CD4-positive, CD25-positive, alpha-beta regulatory T cell (primary cell): Measurements from ENCODE around the gene NDST4. TPM values are rescaled to one million over a fixed set of nuclear protein-coding genes. Genes with fewer than 3 reads are reported as not detected.

Experiments used
- ATAC-seq, 2 donors: fragments of 150-1000 bp; cut with Tn5 transposase; one replicate each; pipeline ENCODE4 v1.10.0; 2021; ENCODE audit warnings: low read depth in 2 of 2, moderate number of reproducible peaks in 2 of 2, moderate library complexity in 1 of 2
- DNase-seq, 3 donors: peaks; one replicate each; pipeline versions ENCODE4 v3.0.0 to v3.0.0-alpha.2; 2012 to 2022; ENCODE audit warnings: mixed read lengths in 1 of 3
- H3K27ac ChIP-seq: one replicate; pipeline ENCODE4 v1.7.0; 2013; ENCODE audit warnings: mild to moderate bottlenecking, low read length; ENCODE audit not compliant: insufficient read depth, poor library complexity, severe bottlenecking
- H3K27me3 ChIP-seq: one replicate; pipeline ENCODE4 v1.7.0; 2013; ENCODE audit warnings: low read length; ENCODE audit not compliant: control insufficient read depth, insufficient read depth
- H3K36me3 ChIP-seq: one replicate; pipeline ENCODE4 v1.7.0; 2013; ENCODE audit warnings: mild to moderate bottlenecking, low read length, moderate library complexity; ENCODE audit not compliant: control insufficient read depth, insufficient read depth
- H3K4me1 ChIP-seq: 2 replicates; pipeline ENCODE4 v1.7.0; 2013; ENCODE audit warnings: mild to moderate bottlenecking, low read length; ENCODE audit not compliant: insufficient read depth, control insufficient read depth, poor library complexity, severe bottlenecking
- H3K4me3 ChIP-seq: one replicate; pipeline ENCODE4 v1.7.0; 2013; ENCODE audit warnings: low read depth, mild to moderate bottlenecking, low read length, moderate library complexity
- H3K9me3 ChIP-seq, 2 experiments: 1 replicate in 1 of 2; 2 replicates in 1 of 2; pipeline ENCODE4 v1.7.0; 2013; ENCODE audit warnings: low read length in 2 of 2, mild to moderate bottlenecking in 1 of 2, moderate library complexity in 1 of 2; ENCODE audit not compliant: control insufficient read depth in 2 of 2
- H3K27ac Mint-ChIP-seq, 3 donors: one replicate each; pipeline ENCODE4 v1.8.0; 2020 to 2022; ENCODE audit warnings: mild to moderate bottlenecking in 3 of 3, mixed read lengths in 3 of 3, moderate library complexity in 2 of 3
- H3K27me3 Mint-ChIP-seq: one replicate; pipeline ENCODE4 v1.8.0; 2022; ENCODE audit warnings: mild to moderate bottlenecking, mixed read lengths
- H3K36me3 Mint-ChIP-seq: one replicate; pipeline ENCODE4 v1.8.0; 2020; ENCODE audit warnings: mixed read lengths
- H3K4me1 Mint-ChIP-seq, 4 donors: one replicate each; pipeline ENCODE4 v1.8.0; 2020 to 2022; ENCODE audit warnings: mixed read lengths in 4 of 4, mild to moderate bottlenecking in 1 of 4
- H3K4me3 Mint-ChIP-seq, 4 donors: one replicate each; pipeline ENCODE4 v1.8.0; 2020 to 2022; ENCODE audit warnings: mild to moderate bottlenecking in 4 of 4, mixed read lengths in 4 of 4, moderate library complexity in 3 of 4
- H3K9me3 Mint-ChIP-seq, 7 donors: one replicate each; pipeline ENCODE4 v1.8.0; 2020 to 2022; ENCODE audit warnings: mixed read lengths in 7 of 7, mild to moderate bottlenecking in 3 of 7, moderate library complexity in 2 of 7
- polyA plus RNA-seq, 4 donors: library from polyadenylated mRNA; unstranded; fragments of 300-500 nt; fragmentation: Illumina TruSeq; gene quantifications; one replicate each; pipeline ENCODE4 v1.2.3, GENCODE V29; 2021
- total RNA-seq: library from RNA; stranded (reverse); gene quantifications from one replicate; pipeline ENCODE4 v1.2.3, GENCODE V29; 2022

Gene NDST4
- total RNA-seq (not detected), polyA plus RNA-seq (not detected)

DNA sequence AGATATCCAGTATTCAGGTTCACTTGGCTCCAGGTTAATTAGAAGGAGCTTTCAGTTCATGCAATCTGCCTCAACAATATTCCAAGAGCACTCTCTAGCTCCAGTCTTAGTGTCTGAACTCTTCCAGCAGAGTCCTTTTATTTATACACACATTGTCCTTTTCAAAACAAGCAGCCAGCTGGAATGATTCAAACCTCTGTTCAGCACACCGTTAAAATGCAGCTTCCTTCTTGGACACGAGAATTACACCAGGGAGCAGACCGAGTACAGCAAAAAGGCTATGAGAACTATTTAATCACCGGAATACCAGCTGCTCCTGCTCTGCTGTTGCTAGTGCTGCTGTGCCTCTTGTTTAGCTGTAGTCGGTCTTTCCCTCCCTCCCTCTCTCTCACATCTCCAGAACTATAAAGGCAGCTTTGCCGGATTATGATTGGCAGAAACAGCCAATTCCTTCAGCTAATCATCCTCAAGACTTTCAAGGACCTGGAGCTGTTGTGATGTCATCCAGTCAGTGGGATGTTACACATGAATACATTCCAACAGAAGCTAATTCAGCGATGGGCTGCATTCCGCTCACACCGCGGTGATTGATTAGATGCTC lies at the start of gene NDST4:
Gene NDST4, minus strand, starts transcription at position 115 of the 601 bp plus-strand sequence. CDS start 36,584 bp downstream, outside the sequence.
- Mint-ChIP-seq H3K4me3 (no peak within 1 kb of the TSS), H3K9me3 (peaks cover 0 to 6% (median 0%) of the 10 kb centered on the region in 7 donors), H3K27ac (no peak within 1 kb of the TSS), H3K36me3 (no peaks in the 10 kb centered on the region), H3K27me3 (no peaks in the 10 kb centered on the region), H3K4me1 (no peaks in the 10 kb centered on the region)
- Histone ChIP-seq H3K4me3 (no peak within 1 kb of the TSS), H3K4me1 (no peaks in the 10 kb centered on the region), H3K27ac (no peak within 1 kb of the TSS), H3K9me3 (no peaks in the 10 kb centered on the region), H3K36me3 (no peaks in the 10 kb centered on the region), H3K27me3 (no peaks in the 10 kb centered on the region)
- ATAC-seq: no peak
- no peak for DNase-seq

DNA sequence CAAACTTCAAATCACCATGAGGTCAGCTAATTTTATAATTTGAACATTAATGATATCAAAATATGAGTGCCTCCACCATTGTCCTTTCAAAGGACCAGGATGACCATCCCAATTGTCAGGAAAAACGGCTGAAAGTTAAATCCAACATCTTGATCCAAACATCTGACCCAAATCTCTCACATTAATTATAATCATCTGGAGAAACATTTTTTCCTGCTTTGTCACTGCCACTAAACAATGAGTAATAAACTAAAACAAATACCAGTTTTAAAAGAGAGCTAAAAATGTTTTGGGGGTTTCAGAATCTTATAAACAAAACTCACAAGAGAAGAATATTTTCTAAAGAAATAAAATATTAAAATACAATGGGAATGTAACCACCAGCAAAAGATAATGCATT lies 45.7 kb upstream of the NDST4 start:
- H3K4me3 ChIP-seq: no peak overlapping the region
- no peaks in the 10 kb centered on the region for H3K4me1 ChIP-seq
- no peak overlapping the region for H3K27ac Mint-ChIP-seq
- H3K4me3 Mint-ChIP-seq: no peak overlapping the region
- no peaks in the 10 kb centered on the region for H3K4me1 Mint-ChIP-seq
- H3K36me3 ChIP-seq: no peaks in the 10 kb centered on the region
- DNase-seq: no peak
- no peak for ATAC-seq
- H3K36me3 Mint-ChIP-seq: no peaks in the 10 kb centered on the region
- H3K27me3 ChIP-seq: no peaks in the 10 kb centered on the region
- no peaks in the 10 kb centered on the region for H3K27me3 Mint-ChIP-seq
- H3K9me3 Mint-ChIP-seq: peaks cover 0 to 14% (median 2%) of the 10 kb centered on the region in 7 donors
- no peaks in the 10 kb centered on the region for H3K9me3 ChIP-seq
- H3K27ac ChIP-seq: no peak overlapping the region

DNA sequence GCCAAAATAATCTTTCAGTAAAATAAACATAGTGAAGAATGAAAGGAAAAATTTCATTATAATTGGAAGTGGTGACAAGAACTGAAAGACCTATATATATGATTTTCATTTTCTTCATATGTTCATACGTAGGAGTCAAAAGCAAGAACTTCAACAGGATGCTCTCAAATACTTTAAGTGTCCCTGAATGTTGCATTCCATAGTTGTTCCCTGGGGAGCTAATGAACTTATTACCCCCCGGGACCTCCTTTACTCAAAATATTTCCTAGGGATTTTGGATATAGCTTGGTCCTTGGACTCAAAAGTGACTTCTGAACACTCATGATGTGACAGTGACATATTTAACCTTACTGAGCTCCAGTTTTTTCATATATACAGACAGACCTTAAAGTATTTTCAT lies 44.9 kb upstream of the NDST4 start:
- no peak overlapping the region for H3K4me3 Mint-ChIP-seq
- H3K4me3 ChIP-seq: no peak overlapping the region
- H3K36me3 ChIP-seq: no peaks in the 10 kb centered on the region
- no peak overlapping the region for H3K27ac Mint-ChIP-seq
- no peak for ATAC-seq
- DNase-seq: no peak
- no peak overlapping the region for H3K27ac ChIP-seq
- no peaks in the 10 kb centered on the region for H3K4me1 ChIP-seq
- no peaks in the 10 kb centered on the region for H3K36me3 Mint-ChIP-seq
- H3K27me3 ChIP-seq: no peaks in the 10 kb centered on the region
- H3K9me3 ChIP-seq: no peaks in the 10 kb centered on the region
- peaks cover 0 to 12% (median 2%) of the 10 kb centered on the region in 7 donors for H3K9me3 Mint-ChIP-seq
- H3K4me1 Mint-ChIP-seq: no peaks in the 10 kb centered on the region
- no peaks in the 10 kb centered on the region for H3K27me3 Mint-ChIP-seq

DNA sequence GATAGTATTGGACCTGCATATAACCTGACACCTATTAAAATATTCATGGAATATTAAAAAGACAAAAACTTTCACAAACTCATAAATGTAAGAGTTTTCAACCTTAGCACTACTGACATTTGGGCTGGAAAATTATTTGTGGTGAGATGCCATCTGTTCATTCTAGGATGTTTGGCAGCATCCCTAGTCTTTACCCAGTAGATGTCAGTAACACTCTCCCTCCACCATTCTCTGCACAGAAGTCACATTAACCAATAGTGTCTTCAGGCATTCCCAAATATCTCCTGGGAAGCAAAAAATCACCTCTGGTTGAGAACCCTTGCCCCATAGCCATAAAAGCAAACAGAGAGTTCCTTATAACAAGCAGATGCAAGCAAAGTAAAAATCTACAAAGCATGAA lies 41.4 kb upstream of the NDST4 start:
- Histone ChIP-seq H3K36me3 (no peaks in the 10 kb centered on the region), H3K4me3 (no peak overlapping the region), H3K27ac (no peak overlapping the region), H3K9me3 (no peaks in the 10 kb centered on the region), H3K27me3 (no peaks in the 10 kb centered on the region), H3K4me1 (no peaks in the 10 kb centered on the region)
- H3K27ac Mint-ChIP-seq: no peak overlapping the region
- H3K9me3 Mint-ChIP-seq: peaks cover 0 to 7% (median 0%) of the 10 kb centered on the region in 7 donors
- H3K27me3 Mint-ChIP-seq: no peaks in the 10 kb centered on the region
- no peaks in the 10 kb centered on the region for H3K36me3 Mint-ChIP-seq
- no peaks in the 10 kb centered on the region for H3K4me1 Mint-ChIP-seq
- ATAC-seq: no peak
- H3K4me3 Mint-ChIP-seq: no peak overlapping the region
- DNase-seq: no peak

DNA sequence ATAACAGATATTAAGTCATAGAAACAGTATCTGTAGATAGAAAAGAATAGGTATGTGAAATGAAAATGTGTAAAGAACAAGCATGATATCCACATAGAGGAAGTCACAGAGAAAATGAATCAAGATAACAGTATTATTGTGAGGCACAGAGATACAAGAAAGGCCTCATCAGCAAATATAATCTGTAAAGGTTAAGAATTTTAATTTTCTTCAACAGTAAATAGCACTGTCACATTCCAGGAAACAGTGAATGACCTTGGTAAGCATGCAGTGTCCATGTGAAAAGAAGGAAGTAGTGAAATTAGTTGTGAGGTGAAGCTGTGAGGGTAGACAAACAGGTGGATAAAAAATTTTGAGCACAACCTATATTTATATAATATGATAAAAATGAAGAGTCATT lies 39.5 kb upstream of the NDST4 start:
- no peaks in the 10 kb centered on the region for H3K27me3 Mint-ChIP-seq
- ATAC-seq (no peak), DNase-seq (no peak)

DNA sequence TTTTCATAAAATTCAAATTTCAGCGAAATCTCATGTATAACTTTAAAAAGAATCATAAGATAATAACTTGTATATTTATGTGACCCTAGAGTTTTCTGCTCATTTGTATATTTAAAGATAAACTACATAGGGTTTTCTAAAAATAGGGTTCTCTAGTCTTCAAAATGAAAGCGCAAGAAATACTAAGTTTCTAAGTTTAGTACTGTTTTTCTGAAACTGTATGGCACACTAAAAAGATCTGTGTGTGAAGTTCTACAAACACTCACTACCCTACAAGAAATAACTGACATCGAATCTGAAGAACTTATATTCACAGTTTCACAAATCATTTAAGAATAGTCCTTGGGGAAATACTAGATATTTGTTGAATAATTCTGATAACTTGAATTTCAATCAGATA lies 38.7 kb upstream of the NDST4 start:
- peaks cover 0 to 4% (median 0%) of the 10 kb centered on the region in 7 donors for H3K9me3 Mint-ChIP-seq
- H3K27ac Mint-ChIP-seq: no peak overlapping the region
- Histone ChIP-seq H3K27ac (no peak overlapping the region), H3K4me1 (no peaks in the 10 kb centered on the region), H3K36me3 (no peaks in the 10 kb centered on the region), H3K27me3 (no peaks in the 10 kb centered on the region), H3K9me3 (no peaks in the 10 kb centered on the region), H3K4me3 (no peak overlapping the region)
- H3K4me3 Mint-ChIP-seq: no peak overlapping the region
- no peaks in the 10 kb centered on the region for H3K4me1 Mint-ChIP-seq
- DNase-seq (no peak), ATAC-seq (no peak)
- H3K36me3 Mint-ChIP-seq: no peaks in the 10 kb centered on the region
- H3K27me3 Mint-ChIP-seq: no peaks in the 10 kb centered on the region

More for the DNA sequence above, 39.5 kb upstream of the NDST4 start:
- Mint-ChIP-seq H3K9me3 (peaks cover 0 to 7% (median 0%) of the 10 kb centered on the region in 7 donors), H3K4me1 (no peaks in the 10 kb centered on the region), H3K36me3 (no peaks in the 10 kb centered on the region), H3K4me3 (no peak overlapping the region), H3K27ac (no peak overlapping the region)
- Histone ChIP-seq H3K27me3 (no peaks in the 10 kb centered on the region), H3K4me1 (no peaks in the 10 kb centered on the region), H3K27ac (no peak overlapping the region), H3K36me3 (no peaks in the 10 kb centered on the region), H3K4me3 (no peak overlapping the region), H3K9me3 (no peaks in the 10 kb centered on the region)

DNA sequence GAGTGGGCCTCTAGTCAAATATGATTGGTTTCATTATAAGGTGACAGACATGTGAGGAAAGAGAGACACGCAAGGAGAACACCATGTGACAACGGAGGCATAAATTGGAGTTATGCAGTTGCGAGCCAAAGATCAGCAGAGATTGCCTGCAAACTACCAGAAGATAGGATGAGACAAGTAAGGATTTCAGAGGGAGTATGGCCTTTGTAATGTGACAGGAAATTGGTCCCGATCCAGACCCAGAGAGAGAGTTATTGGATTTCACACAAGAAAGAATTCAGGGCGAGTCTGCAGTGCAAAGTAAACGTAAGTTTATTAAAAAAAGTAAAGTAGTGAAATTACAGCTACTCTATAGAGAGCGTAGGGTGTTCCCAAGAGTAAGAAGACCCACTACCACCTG lies 35.7 kb upstream of the NDST4 start:
- Mint-ChIP-seq H3K36me3 (no peaks in the 10 kb centered on the region), H3K27me3 (no peaks in the 10 kb centered on the region), H3K4me1 (no peaks in the 10 kb centered on the region), H3K4me3 (no peak overlapping the region), H3K9me3 (peaks cover 0 to 4% (median 0%) of the 10 kb centered on the region in 7 donors), H3K27ac (no peak overlapping the region)
- DNase-seq: no peak
- no peaks in the 10 kb centered on the region for H3K4me1 ChIP-seq
- H3K9me3 ChIP-seq: no peaks in the 10 kb centered on the region
- H3K27me3 ChIP-seq: no peaks in the 10 kb centered on the region
- H3K4me3 ChIP-seq: no peak overlapping the region
- H3K27ac ChIP-seq: no peak overlapping the region
- H3K36me3 ChIP-seq: no peaks in the 10 kb centered on the region
- no peak for ATAC-seq

DNA sequence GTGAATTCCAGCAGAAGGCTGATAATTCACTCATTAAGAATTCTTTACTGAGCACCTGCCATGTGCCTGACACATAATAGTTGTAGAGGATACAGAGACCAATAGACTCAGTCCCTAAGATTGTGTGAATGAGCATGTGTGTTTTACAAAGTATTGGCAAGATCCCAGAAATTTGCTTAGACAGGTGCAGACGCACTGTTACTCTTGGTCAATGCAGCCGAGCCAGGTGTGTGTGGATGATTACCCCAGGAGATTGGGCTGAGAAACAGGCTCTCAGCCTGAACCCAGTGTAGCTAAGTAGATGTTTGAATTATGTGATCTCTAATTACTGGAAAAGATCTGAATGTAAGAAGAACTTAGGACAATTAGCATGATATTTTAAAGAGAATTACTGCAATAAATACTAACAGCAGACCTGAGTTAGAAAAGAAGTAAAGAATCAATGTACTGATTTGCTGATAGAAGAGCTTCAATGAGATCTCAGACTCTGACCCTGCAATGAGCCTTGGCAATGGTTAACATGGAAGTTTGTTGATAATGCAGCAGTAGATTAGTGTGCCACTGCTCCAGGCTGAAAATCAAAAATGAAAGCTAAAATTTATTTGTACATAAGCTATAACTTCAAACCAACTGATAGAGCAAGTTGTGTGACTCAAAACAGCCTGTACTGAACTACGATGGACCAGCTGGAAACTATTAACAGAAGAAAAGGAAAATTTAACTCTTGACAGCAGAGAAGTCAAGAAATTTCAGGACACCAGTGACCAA lies 32.2 kb upstream of the NDST4 start:
- Histone ChIP-seq H3K36me3 (no peaks in the 10 kb centered on the region), H3K4me1 (no peaks in the 10 kb centered on the region), H3K27ac (no peak overlapping the region), H3K4me3 (no peak overlapping the region), H3K27me3 (no peaks in the 10 kb centered on the region), H3K9me3 (peaks cover 0 to 3% of the 10 kb centered on the region in 2 experiments)
- DNase-seq: no peak
- H3K4me3 Mint-ChIP-seq: no peak overlapping the region
- ATAC-seq: no peak
- H3K36me3 Mint-ChIP-seq: no peaks in the 10 kb centered on the region
- H3K27ac Mint-ChIP-seq: no peak overlapping the region
- H3K9me3 Mint-ChIP-seq: peaks cover 0 to 11% (median 4%) of the 10 kb centered on the region in 7 donors
- no peaks in the 10 kb centered on the region for H3K4me1 Mint-ChIP-seq
- H3K27me3 Mint-ChIP-seq: no peaks in the 10 kb centered on the region
